ENCODE data around the gene DMD.
"Not testable (repeated sequence)": the region's sequence is repeated elsewhere in the genome, so short reads cannot be mapped to it uniquely, and the experiment has no call there.

Gene DMD

DNA sequence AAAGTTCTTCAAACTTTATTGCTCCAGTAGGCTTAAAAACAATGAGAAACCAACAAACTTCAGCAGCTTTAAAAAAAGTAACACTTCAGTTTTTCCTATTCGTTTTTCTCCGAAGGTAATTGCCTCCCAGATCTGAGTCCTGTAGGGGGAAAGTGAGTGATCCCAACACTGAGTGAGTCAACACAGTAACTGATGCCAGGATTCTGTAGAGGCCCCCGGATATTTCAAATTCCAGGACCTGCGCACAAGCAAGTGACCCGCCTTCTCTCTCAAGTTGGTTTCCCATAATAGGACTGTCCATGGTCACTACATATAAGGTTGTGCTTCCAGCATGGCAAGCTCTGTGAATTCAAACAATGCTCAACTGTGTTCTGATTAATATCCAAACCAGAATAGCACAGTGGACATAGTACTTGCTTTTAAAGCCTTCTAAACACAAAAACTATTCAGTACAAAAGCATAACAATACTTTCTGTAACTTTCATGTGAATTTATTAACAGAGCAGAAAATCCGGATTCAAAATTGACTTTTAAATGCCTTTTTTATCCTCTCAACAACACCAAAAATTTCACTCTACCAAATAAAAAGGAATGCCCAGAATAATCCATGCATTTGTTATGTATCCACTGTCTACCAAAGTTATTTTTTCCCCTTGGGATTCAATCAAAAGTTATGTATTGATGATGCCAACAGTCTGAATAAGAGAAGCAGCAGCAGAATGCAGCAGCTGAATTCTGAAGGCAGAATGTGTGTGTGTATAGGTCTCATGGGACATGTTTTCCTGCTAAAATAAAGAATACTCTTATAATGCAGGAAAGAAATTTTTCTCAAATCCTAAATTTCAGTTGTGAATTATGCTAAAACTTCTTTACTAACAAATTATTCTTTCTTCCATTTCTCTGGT is at the start of gene DMD:
Gene DMD (minus strand): TSS at position 194 of the 905 bp plus-strand sequence. CDS start 237 bp downstream, outside the sequence.
- no peak for DNase-seq

DNA sequence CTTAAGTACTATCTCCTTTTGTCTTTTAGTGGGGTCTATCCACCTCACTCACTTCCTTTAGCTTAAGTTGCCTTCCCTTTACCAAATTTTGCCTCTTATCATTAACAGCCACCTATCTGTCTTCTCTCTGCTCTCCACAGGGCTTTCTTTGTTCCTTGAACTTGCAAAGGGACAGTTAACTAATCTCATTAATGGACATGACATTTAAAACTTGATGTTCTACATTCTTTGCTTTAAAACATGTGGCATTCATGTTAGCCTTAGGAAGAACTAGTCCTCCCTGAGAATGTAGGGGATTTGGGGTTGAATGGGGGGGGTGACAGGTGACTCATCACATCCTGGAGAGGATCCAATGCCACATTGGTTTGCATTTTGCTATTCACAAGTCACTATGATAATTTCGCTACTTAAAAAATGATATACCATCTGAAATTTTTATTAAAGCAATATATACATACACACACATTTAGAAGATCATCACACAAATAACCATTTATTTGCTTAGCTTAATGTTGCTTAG is 41.0 kb upstream of the DMD start:
- DNase-seq: no peak

DNA sequence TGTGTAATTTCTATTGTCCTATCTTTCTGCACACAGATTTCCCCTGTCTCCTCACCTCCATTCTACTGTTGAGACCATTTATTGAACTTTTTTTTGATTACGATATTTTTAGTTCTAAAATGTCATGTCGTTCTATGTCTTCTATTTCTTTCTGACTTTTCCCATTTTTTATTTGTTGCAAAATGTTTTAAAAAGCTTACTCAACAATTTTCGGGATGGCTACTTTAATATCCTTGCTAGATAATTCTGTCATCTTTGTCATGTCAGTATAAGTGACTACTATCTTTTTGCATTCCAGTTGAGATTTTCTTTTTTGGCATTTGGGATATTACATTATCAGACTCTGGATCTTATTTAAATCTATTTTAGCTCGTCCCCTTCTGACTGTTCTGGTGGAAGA is 7.5 kb upstream of the DMD start:
- DNase-seq: no peak

DNA sequence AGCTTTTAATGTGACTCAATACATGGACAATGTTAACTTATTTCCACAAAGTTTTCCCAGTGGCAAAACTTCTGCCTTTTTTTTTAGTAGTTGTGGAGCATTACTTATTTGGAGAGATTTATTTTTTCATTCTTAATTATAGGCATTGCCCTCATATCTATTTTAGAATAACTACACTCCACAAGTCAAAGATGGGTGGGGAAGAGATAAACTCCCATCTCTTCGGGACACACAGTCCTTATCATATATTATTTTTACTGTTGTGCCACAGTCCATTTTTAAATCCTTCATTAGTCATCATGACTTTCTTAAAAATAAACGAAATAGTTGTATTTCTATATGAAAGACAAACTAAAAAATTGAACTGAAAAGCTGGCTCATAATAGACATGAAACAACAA is 1.2 kb downstream of the DMD start:
- no peak for DNase-seq

DNA sequence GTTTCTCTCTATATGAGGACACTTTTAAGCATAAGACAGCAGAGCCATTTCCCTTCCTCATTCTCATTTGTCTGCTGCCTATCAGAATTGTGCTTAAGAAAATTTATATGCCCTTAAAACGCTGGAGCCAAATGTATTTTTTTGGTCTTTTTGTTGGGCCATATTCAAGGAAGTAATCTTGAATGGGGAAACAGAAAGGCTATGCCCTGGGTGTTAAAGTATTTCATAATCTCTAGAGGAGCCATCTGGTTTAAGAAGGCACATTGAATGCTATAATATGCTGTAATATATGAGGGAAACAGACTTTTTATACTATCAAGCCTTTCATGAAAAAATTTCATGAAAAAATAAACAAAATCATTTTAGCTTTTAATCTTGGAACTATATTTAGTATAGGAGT is 4.3 kb downstream of the DMD start:
- no peak for DNase-seq

DNA sequence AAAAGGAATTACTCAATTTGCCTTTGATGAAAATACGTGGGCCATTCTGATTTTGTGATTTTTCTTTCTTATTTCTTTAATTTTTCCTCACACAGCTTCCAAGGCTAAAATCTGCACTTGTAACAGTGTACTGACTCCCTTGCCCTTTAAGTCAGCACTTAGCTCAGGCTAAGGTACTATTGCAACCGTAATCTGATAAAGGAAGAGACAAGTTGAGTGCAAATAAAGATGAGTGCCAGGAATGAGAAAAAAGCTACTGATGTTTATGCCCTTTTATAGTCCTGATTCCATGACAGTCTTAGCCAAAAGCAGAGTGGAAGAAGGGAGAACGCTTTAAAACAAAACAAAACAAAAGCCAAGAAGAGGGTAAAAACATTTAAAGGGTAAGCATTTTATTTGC is 6.0 kb downstream of the DMD start:
- no peak for DNase-seq

DNA sequence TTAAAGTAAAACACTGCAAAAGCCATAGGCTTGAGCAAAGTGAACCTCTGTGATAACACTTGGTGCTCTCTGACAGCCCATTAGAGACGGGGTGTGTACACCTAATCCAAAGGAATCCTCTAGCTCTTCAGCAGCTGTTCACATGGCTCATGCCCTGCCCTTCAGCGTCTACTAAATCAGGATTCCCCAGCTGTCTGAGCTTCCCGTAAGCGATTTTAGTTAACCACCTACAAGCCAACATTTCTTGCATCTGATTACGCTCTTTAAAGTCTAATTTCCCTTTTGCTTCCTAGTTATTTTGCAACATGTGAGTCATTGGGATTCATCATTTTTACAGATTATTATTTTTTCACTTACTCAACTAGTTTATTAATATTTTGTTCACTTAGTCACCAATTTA is 6.5 kb downstream of the DMD start:
- DNase-seq: no peak

DNA sequence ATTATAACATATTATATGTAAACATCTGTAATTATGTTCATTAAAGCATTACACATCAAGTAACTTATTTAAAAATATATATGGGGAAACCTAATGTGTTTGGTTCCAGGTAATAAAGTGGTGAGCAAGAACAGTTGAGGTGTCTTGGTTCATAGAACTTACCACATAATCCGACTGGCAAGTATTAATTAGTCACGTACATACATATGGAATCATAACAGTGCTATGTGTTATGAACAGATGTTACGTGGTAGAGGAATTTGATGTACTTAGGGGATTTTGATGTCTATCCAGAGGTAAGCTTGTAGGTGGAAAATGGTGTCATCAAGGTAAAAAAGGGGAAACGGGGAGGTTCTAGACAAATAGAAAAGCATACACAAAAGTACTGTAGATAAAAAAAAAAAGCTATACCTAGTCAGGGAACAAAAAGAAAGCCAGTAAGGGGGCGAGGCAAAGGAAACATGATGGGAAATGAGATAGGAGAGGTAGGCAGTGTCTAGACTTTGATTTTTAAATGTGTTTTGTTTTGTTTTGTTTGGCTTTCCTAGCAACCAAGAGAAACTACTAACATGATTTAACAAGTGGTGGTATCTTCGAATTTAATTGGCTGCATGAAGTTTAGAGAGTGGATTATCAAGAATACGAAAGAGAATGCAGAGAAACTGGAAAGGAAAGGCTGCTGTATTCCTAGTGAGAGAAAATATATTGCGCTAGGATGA is 12.6 kb downstream of the DMD start:
- DNase-seq: no peak

DNA sequence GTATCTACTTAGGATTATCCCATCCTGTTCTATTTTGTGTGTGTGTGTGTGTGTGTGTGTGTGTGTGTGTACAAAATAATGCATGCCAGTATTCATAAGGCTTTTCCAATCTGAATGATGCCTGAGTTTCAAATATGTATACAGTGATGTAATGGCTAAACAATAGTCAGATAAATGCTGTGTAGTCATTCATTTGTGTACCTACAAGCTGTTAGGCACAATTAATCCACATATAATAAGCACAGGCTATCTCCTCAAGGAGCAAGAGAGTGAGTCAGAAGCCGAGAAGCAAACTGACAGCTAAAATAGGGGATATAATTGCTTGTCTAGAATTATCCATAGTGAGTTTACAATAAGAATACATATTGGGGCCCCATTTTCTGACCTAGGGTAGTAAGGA is 15.7 kb downstream of the DMD start:
- no peak for DNase-seq

DNA sequence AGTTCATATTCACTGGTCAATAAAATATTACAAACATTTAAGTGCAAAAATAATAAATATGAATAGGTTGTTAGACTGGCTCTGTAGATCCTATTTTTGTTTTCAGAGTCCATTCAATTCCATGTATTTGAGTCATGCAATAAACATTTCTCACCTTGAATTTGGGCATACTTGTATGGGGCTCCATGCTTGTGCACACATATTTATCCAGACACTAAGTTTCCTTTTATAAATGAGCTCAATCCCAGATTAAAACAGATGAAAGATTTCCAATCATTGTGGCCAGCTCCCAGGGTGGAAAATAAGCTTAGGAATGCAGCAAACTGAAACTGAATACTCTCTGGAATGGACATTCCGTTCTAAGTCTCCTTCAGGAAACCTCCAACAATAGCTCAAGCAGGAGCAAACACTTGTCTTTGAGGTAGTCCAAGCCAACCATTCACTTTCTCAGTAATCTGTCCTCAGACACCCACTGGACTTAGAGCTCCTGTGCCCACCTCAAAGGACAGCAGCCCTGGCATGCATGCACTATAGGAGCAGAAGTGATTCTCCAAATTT is 16.4 kb downstream of the DMD start:
- no peak for DNase-seq

DNA sequence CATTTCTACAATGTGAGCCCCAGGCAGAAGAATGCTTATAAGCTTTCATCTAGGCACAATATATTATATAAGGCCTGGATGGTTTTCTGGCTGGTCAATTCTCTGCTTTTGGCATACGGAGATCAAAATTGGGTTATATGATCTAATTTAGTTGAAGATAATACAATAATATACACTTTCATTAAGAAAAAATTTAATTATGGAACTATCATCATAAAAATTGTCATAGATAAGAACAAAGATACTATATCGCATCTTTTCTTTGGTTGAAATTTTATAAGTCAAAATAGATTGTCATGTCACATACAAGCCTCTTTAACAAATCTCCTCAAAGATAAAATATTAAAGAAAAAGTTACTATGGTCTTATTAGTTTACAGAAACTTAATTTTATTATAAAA is 17.1 kb downstream of the DMD start:
- DNase-seq: no peak

DNA sequence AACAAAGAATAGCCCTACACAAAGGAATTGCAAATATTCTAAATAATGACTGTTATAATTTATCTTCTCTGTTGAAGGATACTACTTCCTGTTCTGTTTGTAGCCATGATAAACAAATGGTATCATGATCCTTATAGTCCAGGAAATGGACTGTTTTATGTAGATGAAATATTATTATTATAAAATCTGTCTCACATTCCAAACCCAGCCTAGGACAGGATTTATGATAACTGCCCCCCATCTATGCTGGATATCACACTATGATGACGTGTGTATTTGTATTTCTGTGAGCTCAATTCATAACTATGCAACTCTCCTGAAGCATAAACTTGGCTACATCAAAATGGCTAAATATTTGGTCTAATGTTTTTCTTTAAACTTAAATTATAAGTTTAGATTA is 21.3 kb downstream of the DMD start:
- DNase-seq: no peak

DNA sequence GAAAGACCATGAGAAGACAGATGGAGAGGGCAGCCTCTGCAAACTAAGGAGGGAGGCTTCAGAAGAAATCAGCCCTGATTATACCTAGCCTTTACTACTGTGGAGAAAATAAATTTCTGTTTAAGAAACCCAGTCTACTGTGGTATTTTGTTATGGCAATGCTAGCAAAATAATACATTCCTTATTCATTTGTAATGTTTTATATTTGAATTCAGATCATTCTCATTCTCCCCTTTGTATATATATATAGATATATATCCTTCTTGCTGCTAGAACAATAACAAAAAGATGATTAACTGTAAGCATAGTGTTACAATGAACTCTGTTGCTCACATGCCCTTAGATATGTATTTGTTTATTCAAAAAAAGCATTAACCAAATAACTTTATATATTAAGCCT is 22.5 kb downstream of the DMD start:
- no peak for DNase-seq

DNA sequence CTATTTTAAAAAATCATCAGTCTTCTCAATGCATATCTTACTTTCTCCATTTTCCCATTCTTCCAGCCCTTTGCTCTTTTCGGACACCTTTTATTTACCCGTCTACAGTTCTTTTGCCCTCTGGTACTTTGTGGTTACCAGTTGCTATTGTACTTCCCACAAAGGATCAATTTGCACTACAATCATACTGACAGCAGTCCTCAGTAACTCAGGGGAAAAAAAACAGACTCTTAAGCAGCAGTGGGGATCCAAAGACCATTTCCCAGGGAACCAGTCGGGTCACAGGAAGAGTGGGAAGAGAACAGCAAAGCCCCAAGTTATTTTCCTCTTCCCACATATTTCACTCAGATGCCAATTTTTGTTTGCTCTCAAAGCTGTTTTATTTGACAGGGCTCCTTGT is 23.1 kb downstream of the DMD start:
- DNase-seq: no peak

DNA sequence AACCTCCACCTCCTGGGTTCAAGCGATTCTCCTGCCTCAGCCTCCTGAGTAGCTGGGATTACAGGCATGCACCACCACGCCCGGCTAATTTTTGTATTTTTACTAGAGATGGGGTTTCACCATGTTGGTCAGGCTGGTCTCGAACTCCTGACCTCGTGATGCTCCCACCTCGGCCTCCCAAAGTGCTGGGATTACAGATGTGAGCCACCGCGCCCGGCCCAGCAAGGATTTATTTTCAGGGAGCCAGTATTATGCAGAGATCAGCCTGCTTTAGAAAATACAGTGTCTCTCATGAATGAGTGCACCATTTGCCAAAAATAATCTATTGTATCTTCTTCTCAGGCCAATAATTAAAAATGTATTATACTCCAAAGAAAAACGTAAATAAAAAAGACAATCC is 26.5 kb downstream of the DMD start:
- DNase-seq: not testable (repeated sequence)

DNA sequence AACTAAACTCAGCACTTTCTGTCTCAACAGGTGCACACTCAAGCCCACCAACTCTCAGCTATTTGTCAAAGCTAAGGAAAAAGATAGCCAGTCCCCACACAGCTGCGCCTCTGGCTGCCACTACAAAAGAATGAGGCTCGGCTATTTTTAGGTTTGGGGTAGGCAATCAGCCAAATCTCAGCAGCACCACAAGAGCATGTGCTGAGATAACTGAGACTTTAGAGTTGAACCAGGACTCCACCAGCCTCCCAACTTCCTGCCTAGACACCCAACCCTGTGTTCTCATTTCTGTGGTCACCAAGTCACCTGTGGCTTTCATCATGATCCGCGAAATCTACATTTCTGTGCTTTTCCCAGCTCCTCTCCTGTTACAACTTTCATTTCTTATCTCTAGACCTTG is 28.0 kb downstream of the DMD start:
- no peak for DNase-seq

DNA sequence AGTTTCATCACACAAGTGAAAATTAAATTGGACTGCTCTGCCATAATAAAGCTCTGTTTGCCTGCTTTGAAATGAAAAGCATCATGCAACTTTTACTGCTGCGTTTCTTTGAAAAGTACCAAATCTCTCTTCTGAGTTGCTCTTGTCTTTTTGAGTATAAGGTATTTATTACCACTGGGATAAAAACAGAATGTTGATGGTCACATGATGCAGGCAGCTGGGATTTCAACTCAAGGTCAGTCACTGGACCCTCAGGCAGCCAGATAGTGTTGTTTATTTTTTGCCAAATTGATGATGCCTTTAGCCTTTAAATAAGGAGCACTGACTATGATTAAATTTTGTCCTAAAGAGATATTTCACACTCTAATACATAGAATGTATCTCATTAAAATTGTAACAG is 32.7 kb downstream of the DMD start:
- no peak for DNase-seq

DNA sequence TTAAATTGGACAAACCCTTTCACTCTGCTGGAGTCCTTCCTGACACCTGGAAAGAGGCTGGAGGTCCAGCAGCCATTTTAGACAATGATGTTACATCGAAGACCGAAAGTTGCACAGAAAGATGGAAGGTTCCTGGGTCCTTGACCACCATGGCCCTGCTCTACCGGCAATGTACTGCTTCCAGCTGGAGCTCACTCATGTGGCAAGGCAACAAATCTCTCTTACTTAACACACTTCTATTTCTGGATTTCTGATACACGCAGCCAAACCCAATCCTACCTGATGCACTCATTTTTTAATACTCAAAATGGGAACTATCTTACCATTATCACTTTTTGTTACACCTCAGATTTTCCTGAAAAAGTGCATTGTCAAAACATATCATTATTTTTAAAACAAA is 33.1 kb downstream of the DMD start:
- DNase-seq: no peak

DNA sequence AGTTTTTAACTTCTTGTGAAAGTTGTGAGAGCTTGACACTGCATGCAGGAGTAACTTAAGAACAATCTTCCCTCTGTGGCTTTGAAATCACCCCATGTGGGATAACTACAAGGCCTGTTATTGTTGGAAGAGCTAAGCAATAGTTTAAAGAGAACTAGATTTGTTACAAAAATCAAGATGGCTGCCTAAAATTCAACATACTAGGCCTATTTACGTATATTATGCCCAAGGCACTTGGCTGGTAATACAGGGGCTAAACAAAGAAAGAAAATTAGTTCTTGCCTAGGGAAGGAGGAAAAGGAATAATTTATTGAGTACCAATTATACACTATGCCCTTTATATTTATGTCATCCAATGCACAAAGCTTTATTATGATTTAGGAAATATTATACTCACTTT is 36.1 kb downstream of the DMD start:
- DNase-seq: no peak

DNA sequence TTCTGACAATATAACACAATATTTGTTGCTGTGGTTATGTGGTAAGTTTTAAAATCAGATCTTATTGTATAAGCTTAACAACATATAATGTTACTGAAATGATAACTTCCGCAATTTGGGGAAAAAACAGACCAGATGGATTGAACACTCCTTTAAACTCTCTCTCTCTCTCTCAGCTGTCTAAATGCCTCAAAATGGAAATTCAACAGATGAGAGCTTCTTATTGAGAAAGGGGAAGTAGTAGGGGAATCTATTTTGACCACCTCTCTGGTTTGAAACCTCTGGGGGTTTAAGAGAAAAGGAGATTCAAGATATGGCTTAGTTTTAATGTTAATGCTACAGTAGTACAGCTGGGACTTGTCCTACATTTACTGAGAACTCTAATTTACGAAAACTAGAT is 40.3 kb downstream of the DMD start:
- DNase-seq: no peak

DNA sequence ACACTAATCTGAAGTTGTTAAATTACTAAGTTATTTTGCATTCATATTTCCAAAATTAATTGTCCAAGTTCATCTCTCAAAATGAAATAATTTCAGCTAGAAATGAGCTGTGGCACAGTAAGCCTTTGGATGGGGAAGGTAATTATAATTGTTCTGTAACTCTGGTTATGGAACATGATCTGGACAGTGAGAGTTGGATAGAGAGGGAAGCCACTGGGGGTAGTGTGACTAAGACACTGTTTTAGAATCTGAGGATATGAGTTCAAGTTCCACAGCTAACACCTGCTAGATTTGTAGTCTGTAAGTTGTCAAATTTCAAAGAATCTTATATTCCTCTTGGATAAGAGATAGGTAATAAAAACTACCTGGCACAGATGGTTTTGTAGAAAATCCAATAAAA is 49.5 kb downstream of the DMD start:
- DNase-seq: no peak

DNA sequence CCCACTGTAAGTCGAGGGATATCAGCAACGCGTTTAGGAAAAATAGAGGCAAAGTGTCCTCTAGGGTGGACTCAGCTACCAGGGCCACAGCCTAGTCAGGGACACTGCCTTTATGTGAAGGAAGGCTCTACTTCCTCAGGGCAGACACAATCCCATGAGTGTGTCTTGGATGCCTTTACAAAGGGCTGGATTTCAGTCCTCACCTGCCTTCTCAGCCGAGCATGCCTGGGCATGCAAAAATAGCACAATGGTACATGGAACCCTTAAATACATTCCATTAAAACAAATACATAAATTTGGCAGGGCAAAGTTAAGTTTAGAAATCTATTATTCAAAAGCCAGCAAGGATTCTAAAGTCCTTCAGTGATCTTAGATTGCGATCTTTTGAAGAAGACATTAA is 51.1 kb downstream of the DMD start:
- DNase-seq: no peak

DNA sequence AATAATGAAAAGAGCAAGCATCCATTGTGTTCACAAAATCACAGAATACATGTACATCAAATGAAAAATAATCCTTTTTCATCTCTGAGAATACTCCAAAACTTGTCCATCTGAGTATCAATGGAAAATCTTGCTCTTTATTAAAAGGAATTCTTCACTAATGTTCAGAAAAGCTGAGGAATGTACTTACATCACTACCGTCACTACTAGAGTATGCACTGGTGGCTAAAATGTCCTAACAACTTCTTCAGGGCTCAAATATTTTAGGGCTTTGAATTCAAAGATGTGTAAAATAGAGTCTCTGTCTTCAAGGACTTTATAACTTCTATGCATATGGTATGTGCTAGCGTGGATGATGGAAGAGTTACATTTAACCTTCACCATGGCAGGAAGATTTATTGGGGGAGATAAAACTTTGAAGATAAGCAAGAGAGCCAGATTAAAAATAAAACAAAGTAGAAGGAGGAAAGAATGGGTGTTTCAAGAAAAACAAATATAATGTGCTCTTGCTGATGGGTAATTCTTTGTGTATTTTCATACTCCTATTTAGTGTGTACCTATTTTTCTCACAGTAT is 55.1 kb downstream of the DMD start:
- DNase-seq: no peak

DNA sequence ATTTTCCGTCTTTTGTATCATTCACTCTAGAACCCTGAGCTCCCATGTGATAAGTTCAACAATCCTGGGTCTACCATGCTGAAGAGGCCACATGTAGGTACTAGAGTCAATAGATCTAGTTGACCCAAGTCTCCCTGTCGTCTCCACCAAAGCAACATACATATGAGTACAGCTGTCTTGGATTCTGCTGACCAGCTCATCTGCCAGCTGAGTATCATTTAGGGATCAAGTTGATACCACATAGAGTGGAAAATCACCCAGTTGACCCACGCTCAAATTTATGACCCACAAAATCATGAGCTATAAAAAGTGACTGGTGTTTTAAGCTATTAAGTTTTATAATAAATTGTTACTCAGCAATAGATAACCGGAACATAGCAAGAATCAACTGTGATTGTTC is 61.8 kb downstream of the DMD start:
- DNase-seq: no peak

All from CD4-positive, alpha-beta T cell treated with Interleukin-10 for 1 hour (primary cell).